Activated T-cell treated with anti-CD3 and anti-CD28 coated beads for 24 hours (primary cell): ENCODE measurements around the gene GNAI1.

ENCODE experiments used
- DNase-seq: peaks from one replicate; pipeline ENCODE4 v3.0.0-alpha.2; 2020; ENCODE audit warnings: low read depth

The GNAI1 gene

DNA sequence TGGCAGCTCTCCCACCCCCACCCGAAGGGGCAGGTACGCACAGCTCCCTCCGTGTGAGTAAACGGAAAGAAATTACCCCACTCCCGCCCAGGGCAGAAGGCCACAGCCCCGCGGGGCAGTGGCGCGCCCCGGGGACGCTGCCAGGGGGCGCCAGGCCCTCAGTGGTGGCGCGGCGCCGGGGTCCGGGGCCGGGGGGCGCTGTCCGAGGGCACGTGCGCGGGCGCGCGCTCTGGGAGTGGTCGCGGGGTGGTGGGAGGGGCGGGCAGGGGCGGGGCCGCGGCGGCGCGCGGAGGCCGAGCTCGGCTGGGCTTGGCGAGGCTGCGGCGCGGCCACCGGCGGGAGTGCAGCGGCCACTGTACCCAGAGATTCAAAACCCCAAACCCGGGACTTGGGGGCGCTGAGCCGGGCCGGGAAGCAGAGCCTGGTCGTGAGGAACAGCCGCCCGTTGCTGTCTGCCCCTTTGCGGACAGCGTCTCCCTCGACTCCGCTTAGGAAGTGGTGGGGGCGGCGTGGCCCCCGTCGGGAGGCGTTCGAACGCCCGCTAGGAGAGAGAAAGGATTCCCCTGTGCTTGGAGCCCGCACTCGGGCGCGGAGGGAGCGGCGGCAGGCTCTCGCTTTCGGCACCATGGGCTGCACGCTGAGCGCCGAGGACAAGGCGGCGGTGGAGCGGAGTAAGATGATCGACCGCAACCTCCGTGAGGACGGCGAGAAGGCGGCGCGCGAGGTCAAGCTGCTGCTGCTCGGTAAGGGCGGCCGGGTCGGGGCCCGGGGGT, at the start of gene GNAI1:
Gene GNAI1 (plus strand): TSS at position 296 of the 773 bp plus-strand sequence. CDS start 330 bp downstream, at position 626.
- DNase-seq, result no peak

- no peak for DNase-seq
These were observed 47.4 kb upstream of the GNAI1 start for GRCh38 chr7:80087051-80087770.

DNA sequence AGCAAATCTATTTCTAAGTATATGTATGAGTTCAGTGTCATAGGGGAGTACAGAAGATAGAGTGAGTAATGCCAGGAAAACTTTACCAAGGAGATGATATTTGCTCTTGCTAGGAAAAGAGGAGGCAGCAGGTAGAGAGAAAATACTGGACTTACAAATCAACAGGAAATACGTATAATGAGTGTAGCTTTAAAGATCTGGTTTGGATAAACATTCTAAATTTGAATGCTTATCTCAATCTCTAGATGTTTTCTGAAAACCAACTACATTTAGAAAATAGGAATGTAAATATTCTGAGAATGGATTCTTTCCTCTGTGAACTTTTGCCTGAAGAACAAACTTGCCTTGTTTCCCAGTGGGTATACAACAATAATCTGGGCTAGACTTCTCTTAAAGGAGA, 46.9 kb upstream of the GNAI1 start:
- no peak for DNase-seq

- DNase-seq, result no peak
These were observed 45.9 kb upstream of the GNAI1 start for GRCh38 chr7:80088705-80089104.

DNA sequence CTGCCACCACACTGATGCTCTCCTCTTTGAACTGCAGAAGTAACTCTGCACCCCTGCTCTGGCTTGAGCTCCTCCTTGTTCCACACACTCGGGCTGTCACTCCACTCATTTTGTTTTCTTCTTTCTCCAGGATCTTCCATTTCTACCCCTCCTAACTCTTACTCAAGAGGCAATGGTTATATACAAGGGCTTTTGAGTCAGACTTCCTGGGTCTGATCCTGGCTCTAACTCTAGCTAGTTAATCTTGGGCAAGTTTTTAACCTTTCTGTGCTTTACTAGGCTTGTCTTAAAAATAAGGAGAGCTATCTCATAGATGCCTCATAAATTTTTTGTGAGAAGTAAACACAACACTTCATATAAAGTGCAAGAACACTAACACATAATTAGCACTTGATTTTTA, 45.3 kb upstream of the GNAI1 start:
- no peak for DNase-seq

GRCh38 chr7:80093349-80093748, 41.3 kb upstream of the GNAI1 start:
- DNase-seq, result no peak

DNA sequence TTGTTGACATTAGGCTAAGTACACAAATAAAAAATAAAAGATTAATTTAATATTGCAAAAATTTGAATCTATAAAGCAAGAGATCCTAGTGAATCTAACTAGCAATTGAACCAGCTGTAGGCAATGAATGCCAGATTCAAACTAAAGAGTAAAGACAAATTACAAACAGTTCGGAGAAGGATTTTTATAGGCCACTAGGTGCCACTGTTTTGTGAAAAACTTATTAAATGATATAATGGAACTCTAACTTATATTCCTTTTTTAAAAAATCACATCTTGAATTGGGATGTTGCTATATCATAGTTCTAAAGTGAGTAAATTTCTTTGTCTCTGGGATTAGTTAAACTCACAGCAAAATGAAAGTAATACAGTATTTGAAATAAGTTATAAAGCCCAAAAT, 39.1 kb upstream of the GNAI1 start:
- DNase-seq, result no peak

GRCh38 chr7:80097756-80098155, 36.9 kb upstream of the GNAI1 start:
- no peak for DNase-seq

DNA sequence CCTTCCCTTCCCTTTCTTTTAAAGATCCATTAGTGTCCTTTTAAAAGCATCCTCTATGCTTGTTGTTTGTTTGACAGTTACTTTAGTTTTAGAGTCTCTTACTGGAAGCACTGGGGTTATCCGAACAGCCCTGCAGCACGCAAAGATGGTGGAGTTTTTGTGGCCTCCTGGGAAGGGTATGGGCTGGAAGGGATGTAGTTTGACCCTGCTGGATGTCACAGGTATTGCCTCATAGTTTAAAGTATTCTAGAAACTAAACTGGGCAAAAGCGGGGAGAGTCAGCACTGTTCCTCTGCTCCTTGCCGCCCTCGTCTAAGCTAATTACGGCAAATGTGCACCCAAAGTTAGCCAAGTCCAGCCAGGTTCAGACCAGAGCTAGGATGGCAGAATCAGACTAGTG, 35.8 kb upstream of the GNAI1 start:
- no peak for DNase-seq

GRCh38 chr7:80100254-80100653, 34.4 kb upstream of the GNAI1 start:
- DNase-seq, result no peak

- no peak for DNase-seq
These were observed 28.8 kb upstream of the GNAI1 start for GRCh38 chr7:80105701-80106408.

GRCh38 chr7:80106498-80107113, 28.0 kb upstream of the GNAI1 start:
- no peak for DNase-seq

DNA sequence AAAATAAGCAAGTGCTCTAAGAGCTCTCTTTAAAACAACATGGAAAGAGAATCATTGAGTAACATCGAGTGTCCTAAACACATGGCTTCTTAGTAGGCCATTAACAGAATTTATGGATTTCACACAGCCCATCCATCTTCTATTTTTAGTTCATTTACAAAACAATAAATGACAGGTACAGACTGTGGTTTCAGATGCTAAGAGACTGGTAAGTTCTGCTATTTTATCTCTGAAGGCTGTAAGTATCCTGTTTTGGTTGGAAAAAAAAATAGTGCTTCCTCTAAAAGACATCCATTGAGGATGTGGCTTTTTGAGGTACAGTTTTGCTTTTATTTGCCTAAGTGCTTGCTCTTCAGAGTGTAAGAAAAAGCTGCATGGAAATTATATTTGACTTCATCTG, 27.4 kb upstream of the GNAI1 start:
- DNase-seq, result no peak

- no peak for DNase-seq
These were observed 24.3 kb upstream of the GNAI1 start for GRCh38 chr7:80110376-80110775.

- DNase-seq, result no peak
These were observed 20.5 kb upstream of the GNAI1 start for GRCh38 chr7:80114159-80114558.

DNA sequence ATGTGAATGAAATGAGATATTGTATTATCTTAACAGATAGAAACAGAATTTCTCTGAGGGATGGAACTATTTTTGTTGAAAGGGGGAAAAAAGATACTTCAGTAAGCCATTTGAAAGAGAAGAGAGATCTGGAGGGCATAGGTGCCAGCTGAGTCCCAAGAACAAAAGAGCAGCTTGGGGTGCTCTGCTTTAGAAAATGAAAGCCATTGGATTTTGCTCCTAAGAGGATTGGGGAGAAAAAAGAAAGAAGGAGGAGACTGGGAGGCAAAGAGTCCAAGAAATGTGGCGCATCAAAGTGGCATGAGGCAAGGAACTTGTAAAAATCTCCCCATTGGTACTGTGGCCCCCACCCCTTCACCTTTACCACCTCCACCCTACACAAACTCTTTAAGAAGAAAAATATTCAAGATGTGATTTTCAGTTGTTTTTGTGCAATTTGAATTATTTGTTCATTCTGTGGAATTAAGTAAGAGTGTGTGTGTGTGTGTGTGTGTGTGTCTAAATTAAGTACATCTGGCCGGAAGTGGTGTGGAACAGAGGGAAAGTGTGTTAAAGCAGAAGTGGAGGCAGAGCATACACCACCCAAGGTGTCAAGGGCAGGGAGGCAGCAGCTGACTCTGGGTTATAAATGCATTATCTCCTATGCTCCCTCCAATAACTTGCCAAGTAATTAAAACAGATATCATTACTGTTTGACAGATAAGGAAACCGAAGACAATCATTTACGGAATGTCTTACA, 9.9 kb upstream of the GNAI1 start:
- no peak for DNase-seq

DNA sequence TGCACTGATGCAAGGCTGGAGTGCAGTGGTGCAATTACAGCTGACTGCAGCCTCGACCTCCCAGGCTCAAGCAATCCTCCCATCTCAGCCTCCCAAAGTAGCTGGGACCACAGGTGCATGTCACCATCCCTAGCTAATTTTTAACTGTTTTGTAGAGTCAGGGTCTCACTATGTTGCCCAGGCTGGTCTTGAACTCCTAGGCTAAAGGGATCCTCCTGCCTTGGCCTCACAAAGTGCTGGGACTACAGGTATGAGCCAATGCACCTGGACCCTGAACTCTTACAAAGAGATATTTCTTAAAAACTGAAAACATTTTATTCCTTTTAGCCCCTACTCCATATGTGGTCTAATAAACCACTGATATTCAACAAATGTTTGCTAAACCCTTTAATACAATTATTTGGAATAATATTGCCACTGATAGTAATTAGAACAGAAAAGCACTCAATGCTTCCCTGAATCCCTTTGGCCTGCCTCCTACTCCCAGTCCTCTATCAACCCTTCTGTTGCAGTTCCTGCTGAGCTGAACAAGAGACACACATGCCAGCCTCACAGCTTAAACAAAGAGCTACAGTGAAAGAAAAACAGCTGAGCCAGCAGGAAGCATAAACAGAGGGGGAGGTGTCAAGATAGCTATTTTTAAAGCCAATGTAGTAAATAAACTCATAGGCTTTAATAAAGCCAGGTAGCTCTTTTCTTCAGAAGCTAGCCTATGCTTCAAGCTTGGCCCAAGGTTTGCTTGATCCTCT, 7.0 kb upstream of the GNAI1 start:
- DNase-seq, result no peak

DNA sequence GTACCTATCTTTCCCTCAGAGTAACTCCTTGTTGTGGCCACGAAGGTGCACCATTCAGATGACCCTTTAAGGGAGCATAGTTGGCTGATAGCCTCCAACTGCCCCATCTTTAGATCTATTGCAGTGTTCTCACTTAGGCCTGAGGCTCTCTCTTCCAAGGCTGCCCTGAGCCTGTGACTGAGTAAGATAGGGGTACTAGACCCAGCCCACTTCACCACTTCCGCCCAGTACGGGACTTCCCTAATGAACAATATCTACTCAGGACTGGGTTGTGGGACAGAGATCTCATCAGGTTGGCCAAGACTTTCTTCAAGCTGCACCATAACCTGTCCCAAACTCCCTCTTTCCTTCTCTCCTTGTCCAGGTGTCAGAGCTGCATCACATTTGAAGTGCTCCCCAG, 5.7 kb upstream of the GNAI1 start:
- no peak for DNase-seq

DNA sequence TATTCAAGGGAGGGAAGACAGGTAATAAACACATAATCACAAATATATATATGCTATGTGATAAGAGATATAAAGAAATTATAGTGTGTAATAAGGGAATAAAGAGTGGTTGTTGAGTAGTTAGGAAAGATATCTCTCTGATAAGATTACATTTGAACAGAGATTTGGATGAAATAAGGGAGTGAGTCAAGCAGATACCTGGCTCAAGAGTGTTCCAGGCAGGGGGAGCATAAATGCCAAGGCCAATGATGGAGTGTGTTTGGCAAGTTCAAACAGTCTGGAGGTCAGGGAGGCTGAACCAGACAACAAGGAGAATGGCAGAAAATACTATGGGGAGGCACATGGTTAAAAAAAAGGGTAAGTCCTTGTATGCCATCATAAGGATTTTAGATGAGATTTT, 4.8 kb upstream of the GNAI1 start:
- no peak for DNase-seq

- no peak for DNase-seq
These were observed 2.8 kb upstream of the GNAI1 start for GRCh38 chr7:80131675-80132435.
